C4-2B (cell line): Measurements from ENCODE around the gene C16orf95.
"Not testable (repeated sequence)": the region's sequence is repeated elsewhere in the genome, so short reads cannot be mapped to it uniquely, and the experiment has no call there.

Experiments
- H3K27ac ChIP-seq: fragments of 450-650 bp; 2 replicates; pipeline ENCODE4 v1.5.1; 2017
- ZFX ChIP-seq: fragments of 450-650 bp; IDR thresholded peaks from 2 replicates; pipeline ENCODE4 v1.6.1; 2017
- TF ChIP-seq, protein P1 (sequence below): fragments of 450-650 bp; conservative IDR thresholded peaks from 2 replicates; pipeline ENCODE4 v1.5.1; 2017; ENCODE audit warnings: mild to moderate bottlenecking

The C16orf95 gene

DNA sequence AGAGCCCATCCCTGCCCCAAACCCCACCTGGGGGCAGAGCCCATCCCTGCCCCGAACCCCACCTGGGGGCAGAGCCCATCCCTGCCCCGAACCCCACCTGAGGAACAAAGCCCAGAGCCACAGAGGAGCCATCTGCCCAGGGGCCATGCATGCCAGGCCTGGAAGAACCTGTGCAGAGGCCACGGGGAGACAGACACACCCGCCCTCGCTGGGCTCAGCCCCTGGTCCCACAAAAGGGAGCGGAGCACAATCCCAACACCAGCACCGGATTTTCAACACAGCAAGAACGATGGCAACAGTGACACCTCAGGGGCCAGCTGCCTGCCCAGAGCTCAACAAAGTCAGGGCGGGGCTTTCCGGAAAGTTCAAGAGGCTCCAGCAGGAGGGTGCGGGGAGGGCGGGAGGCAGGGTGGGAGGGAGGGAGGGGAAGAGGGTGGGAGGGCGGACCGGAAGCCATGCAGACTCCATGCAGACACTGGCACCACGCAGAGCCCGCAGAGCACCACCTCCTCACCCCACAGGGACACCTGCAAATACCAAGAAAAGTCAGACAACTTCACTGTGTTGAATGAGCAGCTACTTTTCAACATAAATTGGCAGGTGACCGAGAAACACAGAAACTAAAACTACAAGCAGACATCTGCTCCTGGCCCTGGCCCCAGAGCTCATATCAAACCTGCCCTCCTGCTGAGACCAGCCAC lies 27.9 kb upstream of the C16orf95 start:
- TF ChIP-seq ZFX = no peak
- TF ChIP-seq, protein P1, sequence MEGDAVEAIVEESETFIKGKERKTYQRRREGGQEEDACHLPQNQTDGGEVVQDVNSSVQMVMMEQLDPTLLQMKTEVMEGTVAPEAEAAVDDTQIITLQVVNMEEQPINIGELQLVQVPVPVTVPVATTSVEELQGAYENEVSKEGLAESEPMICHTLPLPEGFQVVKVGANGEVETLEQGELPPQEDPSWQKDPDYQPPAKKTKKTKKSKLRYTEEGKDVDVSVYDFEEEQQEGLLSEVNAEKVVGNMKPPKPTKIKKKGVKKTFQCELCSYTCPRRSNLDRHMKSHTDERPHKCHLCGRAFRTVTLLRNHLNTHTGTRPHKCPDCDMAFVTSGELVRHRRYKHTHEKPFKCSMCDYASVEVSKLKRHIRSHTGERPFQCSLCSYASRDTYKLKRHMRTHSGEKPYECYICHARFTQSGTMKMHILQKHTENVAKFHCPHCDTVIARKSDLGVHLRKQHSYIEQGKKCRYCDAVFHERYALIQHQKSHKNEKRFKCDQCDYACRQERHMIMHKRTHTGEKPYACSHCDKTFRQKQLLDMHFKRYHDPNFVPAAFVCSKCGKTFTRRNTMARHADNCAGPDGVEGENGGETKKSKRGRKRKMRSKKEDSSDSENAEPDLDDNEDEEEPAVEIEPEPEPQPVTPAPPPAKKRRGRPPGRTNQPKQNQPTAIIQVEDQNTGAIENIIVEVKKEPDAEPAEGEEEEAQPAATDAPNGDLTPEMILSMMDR = no peak
- H3K27ac ChIP-seq = no peak overlapping the region

DNA sequence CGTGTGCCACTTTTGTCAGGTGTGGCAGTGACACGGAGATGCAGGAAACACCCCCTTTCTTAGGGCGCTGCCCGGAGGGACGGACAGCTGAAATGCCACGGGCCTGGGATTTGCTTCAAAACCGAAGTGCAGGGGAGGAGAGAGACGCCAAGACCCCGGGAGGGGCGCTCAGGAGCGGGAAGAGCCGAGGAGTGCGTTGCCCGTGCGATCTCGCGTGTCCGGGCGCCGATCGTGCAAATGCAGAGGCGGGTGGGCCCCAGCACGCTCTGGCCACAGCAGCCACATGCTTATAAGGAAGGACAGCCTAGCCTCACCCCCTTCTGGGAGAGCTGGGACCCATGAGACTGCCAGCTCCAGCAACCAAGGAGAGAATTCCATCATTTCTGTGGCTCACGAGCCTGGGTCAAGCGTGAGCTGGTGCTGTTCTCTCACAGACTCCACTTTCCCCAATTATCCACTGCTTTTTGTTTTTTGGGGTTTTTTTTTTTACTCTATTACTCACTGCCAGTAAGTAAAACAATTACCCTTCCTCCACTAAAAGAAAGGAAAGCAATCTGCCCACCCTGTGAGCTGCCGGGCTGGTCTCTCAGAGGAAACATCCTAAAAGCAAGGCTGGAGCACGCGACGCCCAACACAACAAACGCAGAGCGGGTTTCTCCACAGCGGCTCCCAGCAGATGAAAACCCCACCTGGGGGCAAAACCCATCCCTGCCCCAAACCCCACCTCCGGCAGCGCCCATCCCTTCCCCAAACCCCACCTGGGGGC lies 27.2 kb upstream of the C16orf95 start:
- no peak for TF ChIP-seq ZFX
- TF ChIP-seq, protein P1 = no peak
- H3K27ac ChIP-seq = no peak overlapping the region

DNA sequence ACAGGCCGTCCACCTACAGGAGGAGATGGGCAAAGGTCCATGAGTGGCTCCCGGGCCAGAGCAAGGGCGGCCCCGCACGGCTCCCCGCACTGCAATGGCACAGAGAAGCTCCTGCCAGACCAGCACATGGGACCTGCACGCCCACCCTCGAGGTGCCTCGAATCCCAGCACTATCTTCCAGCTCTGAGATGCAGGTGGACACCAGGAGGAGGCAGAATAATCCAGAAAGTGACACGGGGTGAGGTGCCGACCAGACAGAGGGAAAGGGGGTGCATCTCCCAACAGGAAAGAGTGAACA lies 26.5 kb upstream of the C16orf95 start:
- no peak overlapping the region for H3K27ac ChIP-seq
- TF ChIP-seq, protein P1 = no peak
- TF ChIP-seq ZFX = no peak

DNA sequence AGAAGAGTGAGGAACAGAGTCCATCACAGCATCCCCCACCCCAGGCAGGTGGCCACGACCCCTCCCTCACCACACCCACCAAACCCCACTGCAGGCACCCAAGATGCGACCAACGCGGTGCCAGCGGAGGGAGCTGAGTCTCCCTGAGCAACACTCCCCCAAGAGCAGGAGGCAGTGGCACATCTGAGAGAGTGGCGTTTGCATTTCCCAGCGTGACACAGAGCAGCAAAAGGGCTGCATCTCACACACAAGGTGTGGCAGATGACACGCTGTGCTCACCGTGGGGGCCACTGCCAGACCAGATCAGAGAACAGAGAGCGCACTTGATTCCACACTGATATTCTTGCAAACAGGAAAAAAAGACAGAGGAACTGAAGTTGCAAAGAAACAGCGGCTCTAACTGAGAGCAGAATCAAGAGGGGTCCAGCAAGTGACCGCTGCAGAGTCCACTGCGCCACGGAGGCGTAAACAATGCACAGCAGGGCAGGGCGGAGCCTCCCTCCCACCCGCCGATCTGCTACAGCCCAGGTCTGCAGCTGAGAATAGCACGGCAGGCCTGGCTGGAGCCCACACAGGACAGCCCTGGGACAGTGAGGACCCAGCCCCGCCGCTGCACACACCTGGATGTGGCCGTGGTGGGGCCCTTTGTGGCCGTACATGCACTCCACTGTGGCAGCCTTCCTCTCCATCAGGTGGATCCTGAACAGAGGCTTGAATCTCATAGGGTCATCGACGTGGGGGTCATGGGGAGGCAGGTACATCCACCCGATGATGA lies 26.0 kb upstream of the C16orf95 start:
- no peak overlapping the region for H3K27ac ChIP-seq
- TF ChIP-seq ZFX = no peak
- TF ChIP-seq, protein P1 = no peak

DNA sequence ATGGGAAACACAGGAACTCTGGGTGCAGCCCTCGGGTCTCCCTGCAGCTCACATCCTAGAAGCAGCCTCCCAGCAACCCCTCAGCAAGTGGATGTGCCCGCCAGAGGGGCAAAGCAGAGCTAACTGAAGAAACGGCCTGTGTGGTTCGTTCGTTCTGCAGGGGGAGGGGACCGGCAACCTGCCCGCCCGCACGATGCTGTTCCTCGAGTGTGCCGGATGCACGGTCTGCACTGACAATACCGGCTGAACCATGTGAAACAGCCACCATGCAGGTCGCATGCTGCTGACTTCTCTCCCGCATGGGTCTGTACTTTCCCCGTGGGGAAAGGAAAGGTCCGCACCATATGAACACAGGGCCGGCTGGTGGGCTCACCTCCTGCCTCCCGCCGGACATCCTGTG lies 25.3 kb upstream of the C16orf95 start:
- H3K27ac ChIP-seq = no peak overlapping the region
- no peak for TF ChIP-seq ZFX
- TF ChIP-seq, protein P1 = no peak

DNA sequence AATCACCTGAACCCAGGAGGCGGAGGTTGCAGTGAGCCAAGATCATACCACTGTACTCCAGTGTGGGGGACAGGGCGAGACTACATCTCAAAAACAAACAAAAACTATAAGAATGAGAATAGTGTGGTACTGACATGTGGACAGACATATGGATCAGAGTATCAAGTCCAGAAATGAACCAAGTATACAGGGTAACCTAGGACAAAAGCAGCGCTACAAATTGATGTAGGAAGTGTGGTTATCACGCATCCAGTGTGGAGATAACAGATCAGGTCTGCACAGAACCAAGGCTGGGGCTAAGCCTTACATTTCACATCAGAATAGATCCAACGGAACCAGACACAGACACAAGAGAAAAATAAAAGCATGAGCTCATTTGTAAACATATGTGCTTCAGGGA lies 23.0 kb upstream of the C16orf95 start:
- no peak overlapping the region for H3K27ac ChIP-seq
- no peak for TF ChIP-seq ZFX
- TF ChIP-seq, protein P1 = no peak

DNA sequence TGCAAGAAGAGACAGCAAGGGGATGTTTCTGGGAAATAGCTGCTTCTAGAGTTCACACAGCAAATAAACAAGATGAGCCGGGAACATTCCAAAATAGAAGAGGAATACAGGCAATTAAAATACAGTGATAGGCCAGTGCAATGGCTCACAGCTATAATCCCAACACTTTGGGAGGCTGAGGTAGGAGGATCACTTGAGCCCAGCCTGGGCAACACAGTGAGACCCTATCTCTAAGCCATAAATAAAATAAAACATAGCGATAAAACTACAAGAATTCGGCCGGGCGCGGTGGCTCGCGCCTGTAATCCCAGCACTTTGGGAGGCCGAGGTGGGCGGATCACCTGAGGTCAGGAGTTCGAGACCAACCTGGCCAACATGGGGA lies 22.5 kb upstream of the C16orf95 start:
- H3K27ac ChIP-seq = not testable (repeated sequence)
